Activated CD4-positive, alpha-beta T cell treated with anti-CD3 and anti-CD28 coated beads for 4 hours (primary cell): ENCODE results near the gene SLC25A6.
"Not testable (repeated sequence)": the region's sequence is repeated elsewhere in the genome, so short reads cannot be mapped to it uniquely, and the experiment has no call there.

Experiments
- DNase-seq, 2 donors: peaks; one replicate each; pipeline ENCODE4 v3.0.0-alpha.2; 2020

The SLC25A6 gene

DNA sequence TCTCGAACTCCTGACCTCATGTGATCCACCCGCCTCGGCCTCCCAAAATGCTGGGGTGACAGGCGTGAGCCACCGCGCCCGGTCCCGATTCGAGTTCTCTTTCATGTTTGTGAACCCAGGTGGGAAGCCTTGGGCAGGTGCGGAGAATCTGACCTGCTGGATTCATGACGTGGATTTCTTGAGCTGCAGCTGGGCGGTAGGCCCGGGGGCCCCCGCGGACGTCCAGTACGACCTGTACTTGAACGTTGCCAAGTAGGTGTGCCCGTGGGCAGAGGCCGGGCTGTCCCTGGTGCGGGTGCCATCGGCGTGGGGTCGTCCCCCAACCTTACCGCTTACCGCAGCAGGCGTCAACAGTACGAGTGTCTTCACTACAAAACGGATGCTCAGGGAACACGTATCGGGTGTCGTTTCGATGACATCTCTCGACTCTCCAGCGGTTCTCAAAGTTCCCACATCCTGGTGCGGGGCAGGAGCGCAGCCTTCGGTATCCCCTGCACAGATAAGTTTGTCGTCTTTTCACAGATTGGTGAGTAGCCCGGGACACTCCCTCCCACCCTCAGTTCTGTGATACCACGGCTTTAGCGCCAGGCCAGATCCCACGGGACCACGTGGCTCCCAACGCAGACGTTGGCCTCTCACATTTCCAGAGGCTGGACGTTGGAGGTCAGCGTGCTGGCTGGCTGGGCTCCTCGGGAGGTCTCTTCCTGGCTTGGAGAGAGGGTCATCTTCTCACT, 39.8 kb downstream of the SLC25A6 start:
- DNase-seq: no peak

DNA sequence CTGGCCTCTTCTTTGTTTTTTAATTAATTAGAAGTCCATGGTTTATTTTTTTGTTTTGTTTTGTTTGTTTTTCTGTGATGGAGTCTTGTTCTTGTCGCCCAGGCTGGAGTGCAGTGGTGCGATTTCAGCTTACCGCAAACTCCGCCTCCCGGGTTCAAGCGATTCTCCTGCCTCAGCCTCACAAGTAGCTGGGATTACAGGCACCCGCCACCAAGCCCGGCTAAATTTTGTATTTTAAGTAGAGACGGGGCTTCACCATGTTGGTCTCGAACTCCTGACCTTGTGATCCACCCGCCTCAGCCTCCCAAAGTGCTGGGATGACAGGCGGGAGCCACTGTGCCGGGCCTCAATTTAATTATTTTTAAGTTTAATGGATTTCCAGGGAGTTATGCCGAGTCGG, 42.3 kb downstream of the SLC25A6 start:
- DNase-seq: not testable (repeated sequence)

DNA sequence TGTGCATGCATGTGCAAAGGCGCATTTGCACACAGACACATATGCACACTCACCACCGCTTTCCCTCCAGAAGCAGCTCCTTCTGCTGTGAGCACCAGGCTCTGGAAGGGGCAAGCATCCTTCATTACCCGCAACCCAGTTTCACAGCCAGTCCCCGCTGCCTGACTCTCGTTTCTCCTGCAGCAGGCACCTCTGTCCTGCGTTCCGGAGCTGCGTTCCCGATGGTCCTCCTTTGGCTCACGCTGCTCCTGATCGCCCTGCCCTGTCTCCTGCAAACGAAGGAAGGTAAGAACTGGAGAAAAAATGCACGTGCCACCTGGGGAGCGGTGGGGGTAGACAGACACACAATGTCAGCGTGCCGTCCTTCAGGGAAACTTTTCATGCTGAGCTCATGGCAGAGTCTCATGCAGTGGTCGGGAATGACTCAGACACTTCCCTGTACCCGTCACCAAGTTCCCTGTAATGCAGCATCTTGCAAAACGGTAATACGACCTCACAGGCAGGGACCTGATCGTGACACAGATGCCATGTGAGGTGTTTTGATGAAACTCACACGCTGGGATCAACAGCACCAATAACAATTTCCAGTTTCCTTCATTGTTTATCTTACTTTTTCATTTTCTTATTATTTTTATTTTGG, 50.2 kb downstream of the SLC25A6 start:
- DNase-seq: no peak

DNA sequence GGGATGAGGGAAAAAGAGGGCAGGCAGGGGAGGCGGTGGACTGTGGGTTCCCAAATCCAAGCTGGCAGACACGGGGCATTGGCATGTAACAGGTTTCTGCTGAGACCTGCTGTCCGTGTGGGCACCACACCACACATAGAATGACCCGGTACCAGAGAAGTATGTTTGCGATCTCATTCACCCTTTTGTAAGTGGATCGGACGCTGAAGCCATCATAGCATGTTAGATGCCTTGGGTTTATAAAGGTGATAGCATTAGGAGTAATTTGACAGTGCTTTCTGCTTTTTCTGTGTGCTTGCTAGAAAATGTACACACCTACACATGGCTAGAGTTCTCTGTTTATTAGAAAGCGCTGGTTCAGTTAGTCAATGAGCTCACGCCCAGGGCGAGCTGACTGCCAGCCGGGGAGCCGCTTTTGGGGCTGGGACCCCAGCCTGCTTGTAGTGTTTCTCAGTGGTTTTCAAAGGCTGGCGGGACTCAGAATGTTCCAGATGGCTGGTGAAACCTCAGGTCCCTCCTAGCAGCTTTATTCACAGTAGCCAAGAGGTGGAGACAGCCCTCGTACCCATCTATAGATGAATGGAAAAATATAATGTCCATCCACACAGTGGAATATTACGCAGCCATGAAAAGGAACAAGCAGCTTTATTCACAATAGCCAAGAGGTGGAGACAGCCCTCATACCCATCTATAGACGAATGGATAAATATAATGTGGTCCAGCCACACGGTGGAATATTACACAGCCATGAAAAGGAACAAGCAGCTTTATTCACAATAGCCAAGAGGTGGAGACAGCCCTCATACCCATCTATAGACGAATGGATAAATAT, 54.7 kb downstream of the SLC25A6 start:
- DNase-seq: no peak

DNA sequence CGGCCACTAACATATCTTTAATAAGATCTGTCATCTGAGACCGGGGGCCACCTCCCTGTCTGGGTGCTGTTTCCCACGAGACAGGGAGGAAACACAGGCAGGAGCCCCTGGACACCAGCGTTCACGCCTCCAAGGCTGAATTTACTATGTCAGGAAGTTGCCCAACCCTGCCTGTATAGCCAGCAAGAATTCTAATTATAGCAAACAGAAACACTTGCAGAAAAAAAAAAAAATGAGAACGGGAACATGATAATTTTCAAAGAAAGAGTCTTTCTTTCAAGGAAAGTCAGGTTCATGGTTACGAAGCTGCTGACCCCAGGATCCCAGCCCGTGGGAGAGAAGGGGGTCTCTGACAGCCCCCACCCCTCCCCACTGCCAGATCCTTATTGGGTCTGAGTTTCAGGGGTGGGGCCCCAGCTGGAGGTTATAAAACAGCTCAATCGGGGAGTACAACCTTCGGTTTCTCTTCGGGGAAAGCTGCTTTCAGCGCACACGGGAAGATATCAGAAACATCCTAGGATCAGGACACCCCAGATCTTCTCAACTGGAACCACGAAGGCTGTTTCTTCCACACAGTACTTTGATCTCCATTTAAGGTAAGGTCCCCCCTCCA, 55.5 kb downstream of the SLC25A6 start, which contains the start of gene IL3RA:
IL3RA (plus strand) TSS at position 455 of the 613 bp plus-strand sequence. CDS start 4,981 bp downstream, outside the sequence.
- DNase-seq: no peak
